OCI-LY7 (cell line): ENCODE data around the gene UBE2E1. TPM values are rescaled to one million over a fixed set of nuclear protein-coding genes. Genes with fewer than 3 reads are reported as not detected.
A peak's percentile ranks its signal among the peaks of the same experiment; 100 is the strongest.

Source experiments
- BruUV-seq: library from RNA; stranded (reverse); fragments of 400-500 nt; replicated peaks from 2 replicates; lab custom pipeline; 2021; lab: Mats Ljungman, UMichigan
- CTCF ChIA-PET: fragments of 300-600 bp; sonication (Branson Sonifier 250); formaldehyde crosslinking; loops from one replicate; lab custom pipeline; 2022; ENCODE audit warnings: antibody characterized with exemption; ENCODE audit not compliant: unreplicated experiment; lab: Charles Lee
- POLR2A ChIA-PET: fragments of 300-600 bp; sonication (Branson Sonifier 250); formaldehyde crosslinking; loops from one replicate; lab custom pipeline; 2022; ENCODE audit warnings: antibody characterized with exemption; lab: Charles Lee
- DNase-seq: peaks from one replicate; pipeline ENCODE4 v3.0.0-alpha.2; 2015; ENCODE audit warnings: low spot score
- H2AFZ ChIP-seq: fragments of 200-600 bp; sonication (generic), shearing (Covaris generic); 2 replicates; pipeline ENCODE4 v1.6.1; 2014; ENCODE audit warnings: mild to moderate bottlenecking, antibody characterized with exemption, low read length, moderate library complexity
- H3K27ac ChIP-seq: fragments of 200-600 bp; sonication (generic); 2 replicates; pipeline ENCODE4 v1.5.1; 2014; ENCODE audit warnings: mixed run types, low read depth, mild to moderate bottlenecking, moderate library complexity, low read length, inconsistent platforms; ENCODE audit not compliant: poor library complexity, severe bottlenecking
- H3K36me3 ChIP-seq: fragments of 200-600 bp; sonication (generic); 2 replicates; pipeline ENCODE4 v1.6.1; 2014; ENCODE audit warnings: mild to moderate bottlenecking, antibody characterized with exemption, low read length, moderate library complexity, mixed read lengths; ENCODE audit not compliant: insufficient read depth
- H3K4me1 ChIP-seq: fragments of 200-600 bp; sonication (generic); 2 replicates; pipeline ENCODE4 v1.5.1; 2014; ENCODE audit warnings: mild to moderate bottlenecking, low read length; ENCODE audit not compliant: insufficient read depth, poor library complexity, severe bottlenecking
- H3K4me2 ChIP-seq: fragments of 200-600 bp; sonication (generic); 2 replicates; pipeline ENCODE4 v1.6.1; 2014; ENCODE audit warnings: mild to moderate bottlenecking, low read length
- H3K4me3 ChIP-seq: fragments of 200-600 bp; sonication (generic); 2 replicates; pipeline ENCODE4 v1.5.1; 2014; ENCODE audit warnings: mild to moderate bottlenecking, low read depth, low read length; ENCODE audit not compliant: poor library complexity, severe bottlenecking
- H3K79me2 ChIP-seq: fragments of 200-600 bp; sonication (generic); 2 replicates; pipeline ENCODE4 v1.6.1; 2016; ENCODE audit warnings: low read depth, mild to moderate bottlenecking, low read length, moderate library complexity, mixed read lengths; ENCODE audit not compliant: insufficient read depth
- H3K9me2 ChIP-seq: fragments of 200-600 bp; sonication (generic); 2 replicates; pipeline ENCODE4 v1.6.1; 2016; ENCODE audit warnings: mild to moderate bottlenecking, low read length, mixed read lengths; ENCODE audit not compliant: insufficient read depth
- H3K9me3 ChIP-seq: fragments of 200-600 bp; sonication (generic); 2 replicates; pipeline ENCODE4 v1.6.1; 2014; ENCODE audit warnings: mild to moderate bottlenecking, mixed run types, low read length, mixed read lengths
- H4K20me1 ChIP-seq: fragments of 200-600 bp; sonication (generic); 2 replicates; pipeline ENCODE4 v1.6.1; 2014; ENCODE audit warnings: mild to moderate bottlenecking, antibody characterized with exemption, low read length, moderate library complexity, mixed read lengths; ENCODE audit not compliant: insufficient read depth
- EZH2phosphoT487 ChIP-seq: fragments of 200-600 bp; sonication (generic); IDR thresholded peaks from 2 replicates; pipeline ENCODE4 v1.6.1; 2018; ENCODE audit warnings: low read depth, borderline replicate concordance, mild to moderate bottlenecking, mixed run types, antibody characterized with exemption, low read length, moderate library complexity, mixed read lengths
- intact Hi-C: fragments of 100-400 bp; cut with micrococcal nuclease; formaldehyde crosslinking; loops from one replicate; pipeline ENCODE4 v1.10.0; 2022; ENCODE audit not compliant: unreplicated experiment
- total RNA-seq, 2 experiments: library from RNA; depleted of rRNA in 1 of 2; stranded (reverse); fragments of >200 nt in 1 of 2; shearing (Covaris generic) in 1 of 2; gene quantifications; 2 replicates each; pipeline ENCODE4 v1.2.3, GENCODE V29; 2014 to 2022
- TF ChIP-seq, protein P1 (sequence below): fragments of 200-600 bp; sonication (generic); conservative IDR thresholded peaks from 2 replicates; pipeline ENCODE4 v1.5.1; 2014; ENCODE audit warnings: mild to moderate bottlenecking, antibody characterized with exemption, low read length, moderate library complexity, mixed read lengths

Gene UBE2E1
- total RNA-seq, 2 experiments from 2014 or later: 126 to 142 TPM

GRCh38 chr3:23762759-23763477 is 42.8 kb upstream of the UBE2E1 start:
- no peaks in the 10 kb centered on the region for H3K9me2 ChIP-seq
- intact Hi-C loops: loop anchor here (5.0 kb wide), 3 partner anchors 321 to 1031 kb away; partner anchors contain the start of gene UBE2E2
- POLR2A ChIA-PET: interaction anchor here (0.6 to 3.9 kb wide), 26 partner anchors 8 to 709 kb away, joined by 3 to 20 read pairs (median 4); no protein-coding TSS in a partner anchor
- no peaks in the 10 kb centered on the region for H3K36me3 ChIP-seq
- H3K79me2 ChIP-seq: no peaks in the 10 kb centered on the region
- H3K4me1 ChIP-seq: peaks cover 63% of the 10 kb centered on the region
- peak overlapping the region; percentile 55 for H3K4me3 ChIP-seq
- peak overlapping the region; percentile 88 for H2AFZ ChIP-seq
- TF ChIP-seq, protein P1, sequence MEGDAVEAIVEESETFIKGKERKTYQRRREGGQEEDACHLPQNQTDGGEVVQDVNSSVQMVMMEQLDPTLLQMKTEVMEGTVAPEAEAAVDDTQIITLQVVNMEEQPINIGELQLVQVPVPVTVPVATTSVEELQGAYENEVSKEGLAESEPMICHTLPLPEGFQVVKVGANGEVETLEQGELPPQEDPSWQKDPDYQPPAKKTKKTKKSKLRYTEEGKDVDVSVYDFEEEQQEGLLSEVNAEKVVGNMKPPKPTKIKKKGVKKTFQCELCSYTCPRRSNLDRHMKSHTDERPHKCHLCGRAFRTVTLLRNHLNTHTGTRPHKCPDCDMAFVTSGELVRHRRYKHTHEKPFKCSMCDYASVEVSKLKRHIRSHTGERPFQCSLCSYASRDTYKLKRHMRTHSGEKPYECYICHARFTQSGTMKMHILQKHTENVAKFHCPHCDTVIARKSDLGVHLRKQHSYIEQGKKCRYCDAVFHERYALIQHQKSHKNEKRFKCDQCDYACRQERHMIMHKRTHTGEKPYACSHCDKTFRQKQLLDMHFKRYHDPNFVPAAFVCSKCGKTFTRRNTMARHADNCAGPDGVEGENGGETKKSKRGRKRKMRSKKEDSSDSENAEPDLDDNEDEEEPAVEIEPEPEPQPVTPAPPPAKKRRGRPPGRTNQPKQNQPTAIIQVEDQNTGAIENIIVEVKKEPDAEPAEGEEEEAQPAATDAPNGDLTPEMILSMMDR: no peak
- TF ChIP-seq EZH2phosphoT487: no peak
- BruUV-seq: no TSS peak
- peak overlapping the region; percentile 92 for H3K27ac ChIP-seq
- H4K20me1 ChIP-seq: no peaks in the 10 kb centered on the region
- CTCF ChIA-PET: interaction anchor here (1.6 kb wide), 1 partner anchor 151 kb away, joined by 4 read pairs; no protein-coding TSS in a partner anchor
- H3K4me2 ChIP-seq: peak overlapping the region; percentile 66
- DNase-seq: peak; percentile 49
- no peaks in the 10 kb centered on the region for H3K9me3 ChIP-seq

GRCh38 chr3:23764407-23764806 is 41.3 kb upstream of the UBE2E1 start:
- intact Hi-C loops: loop anchor here (5.0 kb wide), 3 partner anchors 322 to 1032 kb away; partner anchors contain the start of gene UBE2E2

More at GRCh38 chr3:23764407-23764806, 41.3 kb upstream of the UBE2E1 start:
- no peak for TF ChIP-seq EZH2phosphoT487
- TF ChIP-seq, protein P1: no peak
- DNase-seq: no peak
- H3K4me2 ChIP-seq: no peak overlapping the region
- H3K4me3 ChIP-seq: no peak overlapping the region
- no peaks in the 10 kb centered on the region for H4K20me1 ChIP-seq
- H3K9me2 ChIP-seq: no peaks in the 10 kb centered on the region
- ChIA-PET CTCF (no interaction called here), POLR2A (interaction anchor here (0.6 kb wide), 1 partner anchor 312 kb away, joined by 4 read pairs; no protein-coding TSS in a partner anchor)
- H3K4me1 ChIP-seq: peaks cover 53% of the 10 kb centered on the region
- no peaks in the 10 kb centered on the region for H3K79me2 ChIP-seq
- no peaks in the 10 kb centered on the region for H3K9me3 ChIP-seq
- no TSS peak for BruUV-seq
- no peaks in the 10 kb centered on the region for H3K36me3 ChIP-seq
- no peak overlapping the region for H2AFZ ChIP-seq
- H3K27ac ChIP-seq: no peak overlapping the region
